Endothelial cell of umbilical vein (primary cell): ENCODE data around the gene ZNF490.

ENCODE experiments used
- EZH2 ChIP-seq: IDR thresholded peaks from 2 replicates; pipeline ENCODE4 v1.6.1; 2012; ENCODE audit warnings: borderline replicate concordance, low read depth, mild to moderate bottlenecking, moderate library complexity, low read length, inconsistent platforms; ENCODE audit not compliant: severe bottlenecking
- JUN ChIP-seq: IDR thresholded peaks from 2 replicates; pipeline ENCODE4 v1.6.1; 2011; ENCODE audit warnings: borderline replicate concordance, low read depth; ENCODE audit not compliant: insufficient read length, insufficient read depth
- TF ChIP-seq, protein P1 (sequence below), 2 donors: IDR thresholded peaks; 1 replicate in 1 of 2; 2 replicates in 1 of 2; pipeline ENCODE4 v1.5.1; 2011; ENCODE audit warnings: low read length in 2 of 2, mild to moderate bottlenecking in 2 of 2, moderate library complexity in 2 of 2, control low read depth in 1 of 2, inconsistent platforms in 1 of 2, low read depth in 1 of 2; ENCODE audit not compliant: insufficient read depth in 1 of 2; ENCODE audit errors: extremely low read depth in 1 of 2

DNA sequence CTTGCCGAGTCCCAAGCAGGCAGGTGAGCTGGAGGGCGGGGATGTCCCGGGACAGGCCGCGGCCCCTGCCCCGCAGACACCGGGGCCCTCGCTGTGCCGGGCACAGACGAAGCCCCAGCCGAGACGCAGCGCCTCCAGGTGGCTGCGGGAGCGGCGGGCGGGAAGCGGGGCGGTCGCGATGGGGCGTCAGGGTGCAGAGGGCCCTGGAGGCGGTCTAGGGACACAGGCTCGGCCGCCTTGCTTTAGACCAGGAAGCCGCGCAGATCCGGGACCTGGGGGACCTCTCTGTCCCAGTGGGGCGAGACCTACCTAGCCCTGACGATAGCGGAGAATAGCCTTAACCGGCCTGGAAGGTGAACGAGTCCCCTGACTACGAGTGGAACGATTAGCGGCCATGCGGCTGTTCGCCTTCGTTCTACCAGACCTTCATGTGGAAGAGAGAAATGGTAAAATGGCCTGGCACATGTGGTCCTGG lies 55.1 kb downstream of the ZNF490 start:
- TF ChIP-seq JUN, result no peak
- TF ChIP-seq, protein P1, sequence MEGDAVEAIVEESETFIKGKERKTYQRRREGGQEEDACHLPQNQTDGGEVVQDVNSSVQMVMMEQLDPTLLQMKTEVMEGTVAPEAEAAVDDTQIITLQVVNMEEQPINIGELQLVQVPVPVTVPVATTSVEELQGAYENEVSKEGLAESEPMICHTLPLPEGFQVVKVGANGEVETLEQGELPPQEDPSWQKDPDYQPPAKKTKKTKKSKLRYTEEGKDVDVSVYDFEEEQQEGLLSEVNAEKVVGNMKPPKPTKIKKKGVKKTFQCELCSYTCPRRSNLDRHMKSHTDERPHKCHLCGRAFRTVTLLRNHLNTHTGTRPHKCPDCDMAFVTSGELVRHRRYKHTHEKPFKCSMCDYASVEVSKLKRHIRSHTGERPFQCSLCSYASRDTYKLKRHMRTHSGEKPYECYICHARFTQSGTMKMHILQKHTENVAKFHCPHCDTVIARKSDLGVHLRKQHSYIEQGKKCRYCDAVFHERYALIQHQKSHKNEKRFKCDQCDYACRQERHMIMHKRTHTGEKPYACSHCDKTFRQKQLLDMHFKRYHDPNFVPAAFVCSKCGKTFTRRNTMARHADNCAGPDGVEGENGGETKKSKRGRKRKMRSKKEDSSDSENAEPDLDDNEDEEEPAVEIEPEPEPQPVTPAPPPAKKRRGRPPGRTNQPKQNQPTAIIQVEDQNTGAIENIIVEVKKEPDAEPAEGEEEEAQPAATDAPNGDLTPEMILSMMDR (IDR thresholded peaks at IDR 0.05; ENCODE audit: extremely low read depth in 1 of 2, insufficient read depth in 1 of 2, low read depth in 1 of 2, low read length in 2 of 2), result no peak
- no peak for TF ChIP-seq EZH2
